ENCODE measurements around the gene BATF. TPM values are rescaled to one million over a fixed set of nuclear protein-coding genes. Genes with fewer than 3 reads are reported as not detected.

BATF gene
- total RNA-seq, 1 experiment from 2014 or later = 1.7 TPM

- no peak for DNase-seq
- H3K4me3 ChIP-seq (ENCODE audit: low read depth, low read length) = no peak overlapping the region
- peaks cover 13% of the 10 kb centered on the region; the same call in 1 of the 2 replicates for H3K4me1 ChIP-seq
- no peak for TF ChIP-seq CTCF (IDR thresholded peaks at IDR 0.05; ENCODE audit: insufficient read depth in 1 of 2, low read depth in 1 of 2, low read length in 1 of 2, severe bottlenecking in 1 of 2, unreplicated experiment in 1 of 2)
- Mint-ChIP-seq H3K36me3 (ENCODE audit: insufficient read depth, unreplicated experiment) (no peaks in the 10 kb centered on the region), H3K9me3 (ENCODE audit: unreplicated experiment) (no peaks in the 10 kb centered on the region), H3K27me3 (ENCODE audit: insufficient read depth, unreplicated experiment) (peaks cover 3% of the 10 kb centered on the region), H3K4me1 (ENCODE audit: low read depth, unreplicated experiment) (peaks cover 22% of the 10 kb centered on the region), H3K4me3 (ENCODE audit: unreplicated experiment) (no peak overlapping the region), H3K27ac (ENCODE audit: unreplicated experiment) (no peak overlapping the region)
- ChIA-PET POLR2A (no interaction called here), CTCF (interaction anchor here (1.9 to 2.2 kb wide), 3 partner anchors 15 to 73 kb away, joined by 8 to 27 read pairs (median 22); partner anchors contain the start of gene FLVCR2)
- intact Hi-C loops (cut with micrococcal nuclease; ENCODE audit: unreplicated experiment) = no loop called here
- H3K9me3 ChIP-seq = no peaks in the 10 kb centered on the region
- no peaks in the 10 kb centered on the region for H3K27me3 ChIP-seq (replicated peaks; ENCODE audit: control insufficient read depth, insufficient read depth, low read length)
- no peaks in the 10 kb centered on the region for H3K36me3 ChIP-seq (ENCODE audit: control insufficient read depth, insufficient read depth, low read length)
- no TSS peak for BruUV-seq (replicated peaks)
These were observed 39.8 kb downstream of the BATF start for GRCh38 chr14:75562089-75562488.

- Histone ChIP-seq H3K36me3 (ENCODE audit: control insufficient read depth, insufficient read depth, low read length) (no peaks in the 10 kb centered on the region), H3K27me3 (replicated peaks; ENCODE audit: control insufficient read depth, insufficient read depth, low read length) (no peaks in the 10 kb centered on the region), H3K9me3 (no peaks in the 10 kb centered on the region), H3K4me3 (ENCODE audit: low read depth, low read length) (no peak overlapping the region), H3K4me1 (peaks cover 13% of the 10 kb centered on the region; the same call in 1 of the 2 replicates)
- TF ChIP-seq CTCF (IDR thresholded peaks at IDR 0.05; ENCODE audit: insufficient read depth in 1 of 2, low read depth in 1 of 2, low read length in 1 of 2, severe bottlenecking in 1 of 2, unreplicated experiment in 1 of 2) = no peak
- Mint-ChIP-seq H3K4me3 (ENCODE audit: unreplicated experiment) (no peak overlapping the region), H3K4me1 (ENCODE audit: low read depth, unreplicated experiment) (peaks cover 22% of the 10 kb centered on the region), H3K27me3 (ENCODE audit: insufficient read depth, unreplicated experiment) (peaks cover 3% of the 10 kb centered on the region), H3K27ac (ENCODE audit: unreplicated experiment) (no peak overlapping the region), H3K36me3 (ENCODE audit: insufficient read depth, unreplicated experiment) (no peaks in the 10 kb centered on the region), H3K9me3 (ENCODE audit: unreplicated experiment) (no peaks in the 10 kb centered on the region)
- ChIA-PET POLR2A (no interaction called here), CTCF (interaction anchor here (2.2 kb wide), 1 partner anchor 73 kb away, joined by 27 read pairs; no protein-coding TSS in a partner anchor)
- intact Hi-C loops (cut with micrococcal nuclease; ENCODE audit: unreplicated experiment) = no loop called here
- no peak for DNase-seq
- BruUV-seq (replicated peaks) = no TSS peak
These were observed 40.2 kb downstream of the BATF start for GRCh38 chr14:75562489-75562888.

GRCh38 chr14:75563931-75564330 lies 41.7 kb downstream of the BATF start:
- no peak for DNase-seq
- CTCF ChIA-PET = no interaction called here
- H3K36me3 ChIP-seq (ENCODE audit: control insufficient read depth, insufficient read depth, low read length) = no peaks in the 10 kb centered on the region

More at GRCh38 chr14:75563931-75564330, 41.7 kb downstream of the BATF start:
- intact Hi-C loops (cut with micrococcal nuclease; ENCODE audit: unreplicated experiment) = no loop called here
- no peaks in the 10 kb centered on the region for H3K9me3 Mint-ChIP-seq (ENCODE audit: unreplicated experiment)
- peaks cover 13% of the 10 kb centered on the region; the same call in 1 of the 2 replicates for H3K4me1 ChIP-seq
- POLR2A ChIA-PET = no interaction called here
- H3K36me3 Mint-ChIP-seq (ENCODE audit: insufficient read depth, unreplicated experiment) = no peaks in the 10 kb centered on the region
- no peak for TF ChIP-seq CTCF (IDR thresholded peaks at IDR 0.05; ENCODE audit: insufficient read depth in 1 of 2, low read depth in 1 of 2, low read length in 1 of 2, severe bottlenecking in 1 of 2, unreplicated experiment in 1 of 2)
- no TSS peak for BruUV-seq (replicated peaks)
- H3K27me3 Mint-ChIP-seq (ENCODE audit: insufficient read depth, unreplicated experiment) = peaks cover 3% of the 10 kb centered on the region
- no peak overlapping the region for H3K4me3 ChIP-seq (ENCODE audit: low read depth, low read length)
- no peak overlapping the region for H3K27ac Mint-ChIP-seq (ENCODE audit: unreplicated experiment)
- H3K27me3 ChIP-seq (replicated peaks; ENCODE audit: control insufficient read depth, insufficient read depth, low read length) = no peaks in the 10 kb centered on the region
- peaks cover 22% of the 10 kb centered on the region for H3K4me1 Mint-ChIP-seq (ENCODE audit: low read depth, unreplicated experiment)
- H3K4me3 Mint-ChIP-seq (ENCODE audit: unreplicated experiment) = no peak overlapping the region
- H3K9me3 ChIP-seq = no peaks in the 10 kb centered on the region

All from Caco-2 (cell line).